NCI-H1694 treated with DMSO at 0.1 percent for 48 hours (cell line): ENCODE data around the gene BTNL2.
"Not testable (repeated sequence)": the region's sequence is repeated elsewhere in the genome, so short reads cannot be mapped to it uniquely, and the experiment has no call there.

ENCODE experiments used
- DNase-seq: peaks from one replicate; lab custom pipeline; 2025; lab: John Stamatoyannopoulos, UW

Gene BTNL2

DNA sequence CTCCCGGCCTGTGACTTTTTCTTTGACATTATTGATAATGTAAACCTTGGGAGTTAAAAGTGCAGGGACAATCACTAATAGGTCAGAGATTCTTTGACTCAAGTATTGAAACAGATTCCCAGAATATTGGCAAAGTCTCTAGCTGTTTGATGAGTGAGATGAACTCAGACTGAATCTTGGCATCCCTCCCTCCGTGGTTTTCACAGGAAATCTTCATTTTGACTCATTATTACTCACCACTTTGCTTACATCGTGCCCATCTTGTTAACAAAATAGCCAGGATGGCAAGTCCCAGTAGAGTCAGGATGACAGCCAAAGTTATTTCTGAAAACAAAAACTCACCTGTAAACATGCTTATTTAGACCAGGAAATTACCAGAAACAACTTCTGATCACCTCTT, 37.3 kb downstream of the BTNL2 start:
- no peak for DNase-seq

DNA sequence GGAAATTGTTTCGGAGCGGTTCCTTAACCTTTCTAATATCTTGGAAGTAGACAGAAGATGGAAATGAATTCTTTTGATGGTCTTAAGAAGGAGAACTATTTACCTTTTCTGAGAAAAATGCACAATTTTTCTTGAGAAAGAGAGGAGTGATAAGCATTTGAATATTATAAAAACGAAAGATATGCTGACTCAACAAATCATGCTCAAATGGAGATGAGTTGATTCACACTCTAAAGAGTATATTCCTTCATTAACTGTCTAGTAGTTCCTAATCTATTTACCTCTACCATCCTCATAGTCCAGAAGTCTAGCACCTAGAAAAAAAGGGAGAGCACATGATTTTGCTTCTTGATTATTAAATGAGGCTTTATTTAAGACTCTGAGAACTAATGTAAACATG, 39.3 kb downstream of the BTNL2 start:
- no peak for DNase-seq

DNA sequence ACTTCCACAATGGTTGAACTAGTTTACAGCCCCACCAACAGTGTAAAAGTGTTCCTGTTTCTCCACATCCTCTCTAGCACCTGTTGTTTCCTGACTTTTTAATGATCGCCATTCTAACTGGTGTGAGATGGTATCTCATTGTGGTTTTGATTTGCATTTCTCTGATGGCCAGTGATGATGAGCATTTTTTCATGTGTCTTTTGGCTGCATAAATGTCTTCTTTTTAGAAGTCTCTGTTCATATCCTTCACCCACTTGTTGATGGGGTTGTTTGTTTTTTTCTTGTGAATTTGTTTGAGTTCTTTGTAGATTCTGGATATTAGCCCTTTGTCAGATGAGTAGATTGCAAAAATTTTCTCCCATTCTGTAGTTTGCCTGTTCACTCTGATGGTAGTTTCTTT, 47.8 kb downstream of the BTNL2 start:
- not testable (repeated sequence) for DNase-seq

DNA sequence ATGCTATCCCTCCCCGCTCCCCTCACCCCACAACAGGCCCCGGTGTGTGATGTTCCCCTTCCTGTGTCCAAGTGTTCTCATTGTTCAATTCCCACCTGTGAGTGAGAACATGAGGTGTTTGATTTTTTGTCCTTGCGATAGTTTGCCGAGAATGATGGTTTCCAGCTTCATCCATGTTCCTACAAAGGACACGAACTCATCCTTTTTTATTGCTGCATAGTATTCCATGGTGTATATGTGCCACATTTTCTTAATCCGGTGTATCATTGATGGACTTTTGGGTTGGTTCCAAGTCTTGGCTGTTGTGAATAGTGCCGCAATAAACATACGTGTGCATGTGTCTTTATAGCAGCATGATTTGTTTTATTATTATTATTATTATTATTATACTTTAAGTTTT, 48.4 kb downstream of the BTNL2 start:
- DNase-seq: not testable (repeated sequence)

DNA sequence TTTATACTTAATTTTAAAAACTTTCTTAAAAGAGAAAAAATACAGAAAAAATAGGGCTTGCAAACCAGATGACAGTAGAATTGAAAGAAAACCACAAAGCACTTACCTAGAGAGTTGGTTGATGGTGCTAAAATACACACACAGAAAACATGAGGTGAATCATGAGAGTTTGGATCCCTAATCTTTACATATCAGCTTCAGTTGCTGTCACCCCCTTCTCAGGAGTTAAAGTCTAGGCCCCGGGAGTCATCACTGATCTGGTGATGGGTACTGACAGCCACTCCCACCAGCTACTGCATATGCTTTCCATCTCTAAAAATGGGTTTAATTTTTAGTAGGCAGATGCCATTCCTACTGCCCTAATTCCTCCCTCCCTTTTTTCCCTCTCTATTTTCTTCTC, 52.0 kb downstream of the BTNL2 start:
- no peak for DNase-seq

DNA sequence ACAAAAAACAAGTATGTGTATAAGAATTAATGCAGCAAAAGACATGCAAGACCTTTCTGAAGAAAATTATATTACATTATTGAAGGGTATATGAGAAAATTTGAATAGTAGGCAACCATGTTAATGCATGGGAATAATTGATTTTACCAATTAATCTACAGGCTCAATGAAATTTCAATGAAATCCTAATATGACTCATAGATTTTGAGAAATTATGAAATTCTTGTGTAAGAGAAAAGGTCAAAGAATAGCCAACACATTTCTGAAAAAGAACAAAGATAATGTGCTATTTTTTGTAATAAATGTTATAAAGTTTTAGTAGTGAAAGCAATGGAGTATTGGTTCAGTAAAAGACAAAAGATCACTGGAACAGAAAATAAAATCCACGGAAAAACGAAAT, 53.6 kb downstream of the BTNL2 start:
- DNase-seq: no peak
